Activated CD8-positive, alpha-beta memory T cell treated with anti-CD3 and anti-CD28 coated beads for 4 hours (primary cell): ENCODE results near the gene BBLN.
A peak's percentile ranks its signal among the peaks of the same experiment; 100 is the strongest.
"Not testable (repeated sequence)": the region's sequence is repeated elsewhere in the genome, so short reads cannot be mapped to it uniquely, and the experiment has no call there.

Experiments
- DNase-seq, 2 donors: peaks; one replicate each; pipeline ENCODE4 v3.0.0-alpha.2; 2020; ENCODE audit warnings: low read depth in 2 of 2

Gene BBLN

GRCh38 chr9:128159784-128160602 lies at the start of gene BBLN:
TSS of gene BBLN (plus strand) at chr9:128160265. CDS start at chr9:128160408, 143 bp downstream.
- DNase-seq = peak; percentile 86

GRCh38 chr9:128111726-128112125 lies 48.3 kb upstream of the BBLN start:
- not testable (repeated sequence) for DNase-seq

GRCh38 chr9:128113526-128114325 lies 46.3 kb upstream of the BBLN start:
- no peak for DNase-seq

- DNase-seq = no peak
Measured at GRCh38 chr9:128114326-128115186, 45.5 kb upstream of the BBLN start.

GRCh38 chr9:128115187-128116103 lies 44.6 kb upstream of the BBLN start:
- no peak for DNase-seq

GRCh38 chr9:128116104-128117083 lies 43.7 kb upstream of the BBLN start:
- DNase-seq = no peak

- peak; percentile 89 to 94 for DNase-seq
Measured at GRCh38 chr9:128117613-128118471, 42.2 kb upstream of the BBLN start.

- DNase-seq = no peak
Measured at GRCh38 chr9:128118472-128118857, 41.6 kb upstream of the BBLN start.

GRCh38 chr9:128118971-128119665 lies 40.9 kb upstream of the BBLN start:
- DNase-seq = no peak

GRCh38 chr9:128120061-128120740 lies 39.9 kb upstream of the BBLN start:
- DNase-seq = no peak

GRCh38 chr9:128120741-128121465 lies 39.2 kb upstream of the BBLN start:
- no peak for DNase-seq

- no peak for DNase-seq
Measured at GRCh38 chr9:128121466-128121810, 38.6 kb upstream of the BBLN start.

GRCh38 chr9:128121924-128122808 lies 37.9 kb upstream of the BBLN start:
- no peak for DNase-seq

- no peak for DNase-seq
Measured at GRCh38 chr9:128122809-128123175, 37.3 kb upstream of the BBLN start.

GRCh38 chr9:128123451-128124080 lies 36.5 kb upstream of the BBLN start:
- DNase-seq = no peak
